ENCODE results near the gene PI4KA. TPM values are rescaled to one million over a fixed set of nuclear protein-coding genes. Genes with fewer than 3 reads are reported as not detected.

The PI4KA gene
- total and polyA plus RNA-seq, 2 of the 13 experiments (the other 11 are each of a cell fraction or from before 2014, with no cell fraction given): 27.4 to 56.4 TPM

GRCh38 chr22:20865331-20865730 lies 6.7 kb upstream of the PI4KA start (continued):
- TF ChIP-seq RERE (CRISPR knock-in tag; IDR thresholded peaks at IDR 0.05; ENCODE audit: low read depth): no peak
- TF ChIP-seq ZNF543 (CRISPR knock-in tag; IDR thresholded peaks at IDR 0.05): no peak

- no peak overlapping the region for H3K9ac ChIP-seq (ENCODE audit: insufficient read depth, low read depth, low read length)
- H3K79me2 ChIP-seq (ENCODE audit: insufficient read depth, low read length): peaks cover 6% of the 10 kb centered on the region
- DNase-seq (ENCODE audit: low spot score) (no peak), FAIRE-seq (no peak), ATAC-seq (no peak)
- in situ Hi-C loops (cut with HindIII; ENCODE audit: extremely low pct_ligation_motif_present, low pct_unique_long_range_greater_than_20kb): no loop called here
- no peak overlapping the region for H3K4me3 ChIP-seq (replicated peaks in 1 of 3; ENCODE audit: insufficient read depth in 1 of 3, low read depth in 2 of 3, low read length in 3 of 3)
- H3K27ac ChIP-seq (ENCODE audit: extremely low read length, insufficient read depth, low read length): no peak overlapping the region
- no peak overlapping the region for H2AFZ ChIP-seq (ENCODE audit: low read length)
- WGBS (ENCODE audit: low lambda C conversion rate): 93% methylated on average over 12 of the region's 12 CpGs
- peaks cover 1 to 5% of the 10 kb centered on the region in 2 experiments; a peak in 2 of 5 replicates for H3K36me3 ChIP-seq (replicated peaks in 1 of 2; ENCODE audit: control insufficient read depth in 1 of 2, insufficient read depth in 2 of 2, low read length in 2 of 2)
- POLR2A ChIA-PET: no interaction called here
- H4K20me1 ChIP-seq (ENCODE audit: insufficient read depth, low read length): no peaks in the 10 kb centered on the region
- H3K4me1 ChIP-seq (ENCODE audit: insufficient read depth, low read length): peaks cover 51% of the 10 kb centered on the region
- no peaks in the 10 kb centered on the region for H3K9me3 ChIP-seq (ENCODE audit: low read length)
- BruUV-seq (replicated peaks): no TSS peak
- intact Hi-C loops (cut with micrococcal nuclease; ENCODE audit: unreplicated experiment): no loop called here
- no peak overlapping the region for H3K4me2 ChIP-seq (ENCODE audit: low read depth, low read length)
- H3K27me3 ChIP-seq (ENCODE audit: control insufficient read depth in 1 of 2, insufficient read depth in 2 of 2, low read length in 2 of 2): no peaks in the 10 kb centered on the region
- CTCF ChIA-PET (ENCODE audit: low intra/inter-chr PET ratio, low total read pairs): no interaction called here
- TF ChIP-seq KAT2B (IDR thresholded peaks at IDR 0.05; ENCODE audit: borderline replicate concordance, low read depth, low read length): no peak
- no peak for TF ChIP-seq ZNF746 (CRISPR knock-in tag; IDR thresholded peaks at IDR 0.05)
- TF ChIP-seq ZNF768 (CRISPR knock-in tag; IDR thresholded peaks at IDR 0.05): no peak
- no peak for TF ChIP-seq HNF4A (CRISPR knock-in tag; IDR thresholded peaks at IDR 0.05)
- TF ChIP-seq ZNF496 (CRISPR knock-in tag; IDR thresholded peaks at IDR 0.05; ENCODE audit: insufficient replicate concordance): no peak
- TF ChIP-seq SATB2 (CRISPR knock-in tag; IDR thresholded peaks at IDR 0.05): no peak
- TF ChIP-seq ZNF251 (CRISPR knock-in tag; IDR thresholded peaks at IDR 0.05): no peak
- TF ChIP-seq ZNF124 (CRISPR knock-in tag; IDR thresholded peaks at IDR 0.05): no peak
- no peak for TF ChIP-seq HOXA3 (CRISPR knock-in tag; IDR thresholded peaks at IDR 0.05)
- TF ChIP-seq RFX3 (CRISPR knock-in tag; IDR thresholded peaks at IDR 0.05): no peak
- TF ChIP-seq IKZF5 (CRISPR knock-in tag; IDR thresholded peaks at IDR 0.05): no peak
- TF ChIP-seq RAD21 (CRISPR knock-in tag; IDR thresholded peaks at IDR 0.05): no peak
- TF ChIP-seq MAX (IDR thresholded peaks at IDR 0.05): no peak
- TF ChIP-seq NFE2L2 (IDR thresholded peaks at IDR 0.05; ENCODE audit: low read length): no peak
- no peak for TF ChIP-seq KLF6 (CRISPR knock-in tag; IDR thresholded peaks at IDR 0.05)
- no peak for TF ChIP-seq ZNF101 (CRISPR knock-in tag; IDR thresholded peaks at IDR 0.05; ENCODE audit: borderline replicate concordance, low read depth)
Observed at GRCh38 chr22:20864186-20864908, 5.7 kb upstream of the PI4KA start.

All from HepG2 (cell line).